ENCODE data around the gene RNF8.

DNA sequence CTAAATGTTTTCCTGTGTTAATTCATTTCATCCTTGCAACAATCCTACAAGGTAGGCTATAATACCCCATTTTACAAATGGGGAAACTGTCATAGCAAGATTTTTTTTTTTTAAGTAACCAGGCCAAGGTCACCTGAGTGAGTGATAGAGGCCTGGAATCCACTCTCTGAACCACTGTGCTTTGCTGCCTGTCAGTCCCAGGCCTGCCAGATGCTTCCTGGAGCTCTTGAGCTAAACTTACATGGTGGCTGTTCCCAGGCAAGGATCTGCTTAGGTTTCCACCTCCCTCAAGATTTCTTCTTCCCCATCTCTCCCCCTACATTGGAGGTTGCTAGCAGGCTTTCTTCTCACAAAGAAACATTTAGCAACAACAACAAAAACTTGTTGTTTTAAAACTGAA is 32.7 kb upstream of the RNF8 start:
- TF ChIP-seq, protein P1, sequence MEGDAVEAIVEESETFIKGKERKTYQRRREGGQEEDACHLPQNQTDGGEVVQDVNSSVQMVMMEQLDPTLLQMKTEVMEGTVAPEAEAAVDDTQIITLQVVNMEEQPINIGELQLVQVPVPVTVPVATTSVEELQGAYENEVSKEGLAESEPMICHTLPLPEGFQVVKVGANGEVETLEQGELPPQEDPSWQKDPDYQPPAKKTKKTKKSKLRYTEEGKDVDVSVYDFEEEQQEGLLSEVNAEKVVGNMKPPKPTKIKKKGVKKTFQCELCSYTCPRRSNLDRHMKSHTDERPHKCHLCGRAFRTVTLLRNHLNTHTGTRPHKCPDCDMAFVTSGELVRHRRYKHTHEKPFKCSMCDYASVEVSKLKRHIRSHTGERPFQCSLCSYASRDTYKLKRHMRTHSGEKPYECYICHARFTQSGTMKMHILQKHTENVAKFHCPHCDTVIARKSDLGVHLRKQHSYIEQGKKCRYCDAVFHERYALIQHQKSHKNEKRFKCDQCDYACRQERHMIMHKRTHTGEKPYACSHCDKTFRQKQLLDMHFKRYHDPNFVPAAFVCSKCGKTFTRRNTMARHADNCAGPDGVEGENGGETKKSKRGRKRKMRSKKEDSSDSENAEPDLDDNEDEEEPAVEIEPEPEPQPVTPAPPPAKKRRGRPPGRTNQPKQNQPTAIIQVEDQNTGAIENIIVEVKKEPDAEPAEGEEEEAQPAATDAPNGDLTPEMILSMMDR (IDR thresholded peaks at IDR 0.05), result no peak
- TF ChIP-seq POLR2A (IDR thresholded peaks at IDR 0.05), result no peak
